HepG2 (cell line): ENCODE measurements around the gene PHAX. TPM values are rescaled to one million over a fixed set of nuclear protein-coding genes. Genes with fewer than 3 reads are reported as not detected.

Experiments
- ATF7 ChIP-seq, 2 experiments: fragments of 450-650 bp in 1 of 2; sonication (generic) in 1 of 2; formaldehyde crosslinking in 1 of 2; IDR thresholded peaks; 2 replicates each; pipeline versions ENCODE4 v1.4.0 to v1.6.1; 2016 to 2020; ENCODE audit warnings: antibody characterized with exemption in 1 of 2, mild to moderate bottlenecking in 1 of 2, missing genetic modification reagents in 1 of 2
- E2F2 ChIP-seq: sonication (generic); formaldehyde crosslinking; IDR thresholded peaks from 2 replicates; pipeline ENCODE4 v1.4.0; 2020; ENCODE audit warnings: missing genetic modification reagents, borderline replicate concordance
- ESRRA ChIP-seq: sonication (generic); formaldehyde crosslinking; IDR thresholded peaks from 2 replicates; pipeline ENCODE4 v1.5.1; 2020; ENCODE audit warnings: mild to moderate bottlenecking, low read depth, missing genetic modification reagents
- FOXP1 ChIP-seq, 2 experiments: fragments of 450-650 bp in 1 of 2; IDR thresholded peaks; 2 replicates each; pipeline ENCODE4 v1.6.1; 2017 to 2018; ENCODE audit warnings: antibody characterized with exemption in 1 of 2
- HOXD1 ChIP-seq: sonication (generic); formaldehyde crosslinking; IDR thresholded peaks from 2 replicates; pipeline ENCODE4 v1.5.0; 2020; ENCODE audit warnings: missing genetic modification reagents
- NFATC3 ChIP-seq: sonication (generic); formaldehyde crosslinking; IDR thresholded peaks from 2 replicates; pipeline ENCODE4 v1.5.1; 2020; ENCODE audit warnings: mild to moderate bottlenecking, missing genetic modification reagents
- NFYC ChIP-seq: IDR thresholded peaks from 2 replicates; pipeline ENCODE4 v1.6.1; 2016; ENCODE audit warnings: missing genetic modification reagents, missing compliant biosample characterization
- ONECUT2 ChIP-seq: sonication (generic); formaldehyde crosslinking; IDR thresholded peaks from 2 replicates; pipeline ENCODE4 v1.4.0; 2020; ENCODE audit warnings: missing genetic modification reagents
- RAD21 ChIP-seq: fragments of 450-650 bp; formaldehyde crosslinking; IDR thresholded peaks from 2 replicates; pipeline ENCODE4 v1.5.0; 2020; ENCODE audit warnings: mild to moderate bottlenecking
- TP53 ChIP-seq: sonication (generic); formaldehyde crosslinking; conservative IDR thresholded peaks from 2 replicates; pipeline ENCODE4 v1.4.0; 2020; ENCODE audit warnings: missing genetic modification reagents
- ZEB1 ChIP-seq: IDR thresholded peaks from 2 replicates; pipeline ENCODE4 v1.6.1; 2012; ENCODE audit warnings: mild to moderate bottlenecking, low read depth, inconsistent platforms; ENCODE audit not compliant: insufficient replicate concordance
- ZFP1 ChIP-seq: IDR thresholded peaks from 2 replicates; pipeline ENCODE4 v1.6.1; 2016
- ZNF335 ChIP-seq: sonication (generic); formaldehyde crosslinking; IDR thresholded peaks from 2 replicates; pipeline ENCODE4 v1.4.0; 2020; ENCODE audit warnings: missing genetic modification reagents
- ZNF550 ChIP-seq: sonication (generic); formaldehyde crosslinking; IDR thresholded peaks from 2 replicates; pipeline ENCODE4 v1.4.0; 2020; ENCODE audit warnings: mild to moderate bottlenecking, missing genetic modification reagents, borderline replicate concordance
- ZNF614 ChIP-seq: IDR thresholded peaks from 2 replicates; pipeline ENCODE4 v1.6.1; 2018; ENCODE audit warnings: missing biosample characterization, missing genetic modification reagents, inconsistent platforms, borderline replicate concordance
- ZNF761 ChIP-seq: sonication (generic); formaldehyde crosslinking; conservative IDR thresholded peaks from 2 replicates; pipeline ENCODE4 v1.4.0; 2020; ENCODE audit warnings: mild to moderate bottlenecking, missing genetic modification reagents
- ZNF816 ChIP-seq: sonication (generic); formaldehyde crosslinking; IDR thresholded peaks from 2 replicates; pipeline ENCODE4 v1.8.0; 2022; ENCODE audit warnings: missing genetic modification reagents, mild to moderate bottlenecking, borderline replicate concordance
- polyA plus RNA-seq, 8 experiments: library from polyadenylated mRNA; depleted of rRNA in 3 of 8; stranded (reverse) in 7 of 8; unstranded in 1 of 8; fragments of >200 nt; fragmentation: Illumina TruSeq in 4 of 8; extraction: Trizol in 4 of 8; gene quantifications; 2 replicates each; pipeline versions ENCODE4 v1.2.1 to v1.2.3, GENCODE V29; 2011 to 2016; ENCODE audit warnings: low read depth in 4 of 8, missing spikeins in 1 of 8, mixed read lengths in 1 of 8; ENCODE audit not compliant: insufficient read depth in 1 of 8
- total RNA-seq, 5 experiments: library from RNA; depleted of rRNA; stranded (reverse); fragments of >200 nt; fragmentation: Illumina TruSeq; extraction: Trizol; gene quantifications; 2 replicates each; pipeline ENCODE4 v1.2.3, GENCODE V29; 2016; ENCODE audit warnings: low read depth in 1 of 5
- TF ChIP-seq, protein P1 (sequence below): sonication (generic); formaldehyde crosslinking; IDR thresholded peaks from 2 replicates; pipeline ENCODE4 v1.4.0; 2020; ENCODE audit warnings: low read depth, mild to moderate bottlenecking, missing genetic modification reagents
- TF ChIP-seq, protein P2 (sequence below): sonication (generic); formaldehyde crosslinking; IDR thresholded peaks from 2 replicates; pipeline ENCODE4 v1.4.0; 2020; ENCODE audit warnings: mild to moderate bottlenecking, missing genetic modification reagents
- TF ChIP-seq, protein P3 (sequence below), 2 experiments: fragments of 450-650 bp in 1 of 2; sonication (generic) in 1 of 2; formaldehyde crosslinking; IDR thresholded peaks; 2 replicates each; pipeline versions ENCODE4 v1.5.0 to v1.8.0; 2020 to 2022; ENCODE audit warnings: mild to moderate bottlenecking in 1 of 2, missing genetic modification reagents in 1 of 2

Gene PHAX
- total and polyA plus RNA-seq, 2 of the 13 experiments (the other 11 are each of a cell fraction or from before 2014, with no cell fraction given), result 20.0 to 59.7 TPM

DNA sequence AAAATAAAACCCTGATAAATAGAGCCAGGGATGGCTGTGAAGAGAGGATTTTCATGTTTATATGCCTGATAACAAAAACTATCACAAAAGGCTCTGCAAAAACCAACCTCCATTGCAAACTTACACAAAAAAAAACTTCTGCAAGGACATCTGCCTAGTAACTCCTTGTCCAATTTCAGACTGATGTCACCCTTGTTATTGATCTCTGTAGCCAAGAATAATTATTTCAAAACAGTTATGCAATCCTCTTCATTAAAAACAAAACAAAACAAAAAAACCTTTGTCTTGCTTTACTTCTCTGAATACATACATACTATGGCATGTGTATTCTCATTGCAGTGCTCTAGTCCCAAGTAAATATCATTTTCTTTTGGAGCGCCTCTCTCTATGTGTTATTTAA lies 49.7 kb downstream of the PHAX start (continued):
- TF ChIP-seq NFATC3 (no peak), ZNF614 (CRISPR knock-in tag) (no peak), HOXD1 (CRISPR knock-in tag) (no peak), ZNF335 (no peak), E2F2 (CRISPR knock-in tag) (no peak), ESRRA (CRISPR knock-in tag) (no peak), NFYC (no peak), ONECUT2 (peak; percentile 62; the same call in 1 of the 2 replicates), TP53 (CRISPR knock-in tag) (no peak), ZFP1 (CRISPR knock-in tag) (no peak), ZNF816 (CRISPR knock-in tag) (no peak), ZEB1 (no peak), RAD21 (CRISPR knock-in tag) (no peak), ZNF550 (no peak), ATF7 (IDR thresholded peaks at IDR 0.05) (peak; percentile 29; the same call in 1 of the 2 replicates), ATF7 (CRISPR knock-in tag; IDR thresholded peaks at IDR 0.05) (no peak), FOXP1 (IDR thresholded peaks at IDR 0.05) (no peak), FOXP1 (CRISPR knock-in tag; IDR thresholded peaks at IDR 0.05) (peak; percentile 62), ZNF761 (CRISPR knock-in tag) (no peak)
- TF ChIP-seq, protein P1, sequence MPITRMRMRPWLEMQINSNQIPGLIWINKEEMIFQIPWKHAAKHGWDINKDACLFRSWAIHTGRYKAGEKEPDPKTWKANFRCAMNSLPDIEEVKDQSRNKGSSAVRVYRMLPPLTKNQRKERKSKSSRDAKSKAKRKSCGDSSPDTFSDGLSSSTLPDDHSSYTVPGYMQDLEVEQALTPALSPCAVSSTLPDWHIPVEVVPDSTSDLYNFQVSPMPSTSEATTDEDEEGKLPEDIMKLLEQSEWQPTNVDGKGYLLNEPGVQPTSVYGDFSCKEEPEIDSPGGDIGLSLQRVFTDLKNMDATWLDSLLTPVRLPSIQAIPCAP (CRISPR knock-in tag), result no peak
- TF ChIP-seq, protein P2, sequence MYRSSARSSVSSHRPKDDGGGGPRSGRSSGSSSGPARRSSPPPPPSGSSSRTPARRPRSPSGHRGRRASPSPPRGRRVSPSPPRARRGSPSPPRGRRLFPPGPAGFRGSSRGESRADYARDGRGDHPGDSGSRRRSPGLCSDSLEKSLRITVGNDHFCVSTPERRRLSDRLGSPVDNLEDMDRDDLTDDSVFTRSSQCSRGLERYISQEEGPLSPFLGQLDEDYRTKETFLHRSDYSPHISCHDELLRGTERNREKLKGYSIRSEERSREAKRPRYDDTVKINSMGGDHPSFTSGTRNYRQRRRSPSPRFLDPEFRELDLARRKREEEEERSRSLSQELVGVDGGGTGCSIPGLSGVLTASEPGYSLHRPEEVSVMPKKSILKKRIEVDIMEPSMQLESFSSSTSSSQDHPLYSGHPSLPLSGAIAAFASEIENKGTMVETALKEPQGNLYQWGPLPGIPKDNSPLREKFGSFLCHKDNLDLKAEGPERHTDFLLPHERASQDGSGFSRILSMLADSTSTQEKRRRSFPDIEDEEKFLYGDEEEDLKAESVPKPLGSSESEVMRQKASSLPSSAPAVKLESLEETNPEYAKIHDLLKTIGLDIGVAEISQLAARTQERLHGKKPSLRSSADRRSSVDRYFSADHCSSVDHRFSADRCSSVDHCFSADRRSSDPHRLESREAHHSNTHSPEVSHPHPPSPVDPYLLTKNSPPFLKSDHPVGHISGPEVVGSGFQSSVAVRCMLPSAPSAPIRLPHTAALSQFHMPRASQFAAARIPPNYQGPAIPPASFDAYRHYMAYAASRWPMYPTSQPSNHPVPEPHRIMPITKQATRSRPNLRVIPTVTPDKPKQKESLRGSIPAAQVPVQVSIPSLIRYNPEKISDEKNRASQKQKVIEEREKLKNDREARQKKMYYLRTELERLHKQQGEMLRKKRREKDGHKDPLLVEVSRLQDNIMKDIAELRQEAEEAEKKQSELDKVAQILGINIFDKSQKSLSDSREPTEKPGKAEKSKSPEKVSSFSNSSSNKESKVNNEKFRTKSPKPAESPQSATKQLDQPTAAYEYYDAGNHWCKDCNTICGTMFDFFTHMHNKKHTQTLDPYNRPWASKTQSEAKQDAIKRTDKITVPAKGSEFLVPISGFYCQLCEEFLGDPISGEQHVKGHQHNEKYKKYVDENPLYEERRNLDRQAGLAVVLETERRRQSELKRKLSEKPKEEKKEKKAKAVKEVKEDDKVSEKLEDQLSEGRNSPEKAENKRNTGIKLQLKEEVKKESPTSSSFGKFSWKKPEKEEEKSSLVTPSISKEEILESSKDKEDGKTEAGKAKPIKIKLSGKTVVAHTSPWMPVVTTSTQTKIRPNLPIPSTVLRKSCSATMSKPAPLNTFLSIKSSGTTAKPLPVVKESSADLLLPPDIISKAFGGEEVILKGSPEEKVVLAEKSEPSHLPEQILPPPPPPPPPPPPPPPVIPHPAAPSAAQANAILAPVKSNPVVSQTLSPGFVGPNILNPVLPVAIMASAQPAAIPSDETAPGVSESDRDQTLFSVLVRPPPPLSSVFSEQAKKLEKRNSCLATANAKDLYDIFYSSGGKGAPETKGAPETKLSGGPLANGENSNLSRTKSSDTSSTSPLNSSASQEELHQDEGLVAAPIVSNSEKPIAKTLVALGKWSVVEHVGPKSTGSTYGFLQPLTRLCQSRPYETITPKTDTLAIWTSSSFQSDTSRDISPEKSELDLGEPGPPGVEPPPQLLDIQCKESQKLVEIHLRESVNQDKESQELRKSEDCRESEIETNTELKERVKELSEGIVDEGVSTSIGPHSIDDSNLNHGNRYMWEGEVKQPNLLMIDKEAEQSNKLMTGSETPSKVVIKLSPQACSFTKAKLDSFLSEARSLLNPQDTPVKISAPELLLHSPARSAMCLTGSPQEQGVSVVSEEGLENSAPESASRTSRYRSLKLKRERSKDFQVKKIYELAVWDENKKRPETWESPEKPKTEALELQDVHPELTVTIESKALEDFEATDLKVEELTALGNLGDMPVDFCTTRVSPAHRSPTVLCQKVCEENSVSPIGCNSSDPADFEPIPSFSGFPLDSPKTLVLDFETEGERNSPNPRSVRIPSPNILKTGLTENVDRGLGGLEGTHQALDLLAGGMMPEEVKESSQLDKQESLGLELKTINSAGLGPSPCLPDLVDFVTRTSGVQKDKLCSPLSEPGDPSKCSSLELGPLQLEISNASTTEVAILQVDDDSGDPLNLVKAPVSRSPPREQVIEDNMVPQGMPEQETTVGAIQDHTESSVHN (CRISPR knock-in tag), result no peak
- TF ChIP-seq, protein P3, sequence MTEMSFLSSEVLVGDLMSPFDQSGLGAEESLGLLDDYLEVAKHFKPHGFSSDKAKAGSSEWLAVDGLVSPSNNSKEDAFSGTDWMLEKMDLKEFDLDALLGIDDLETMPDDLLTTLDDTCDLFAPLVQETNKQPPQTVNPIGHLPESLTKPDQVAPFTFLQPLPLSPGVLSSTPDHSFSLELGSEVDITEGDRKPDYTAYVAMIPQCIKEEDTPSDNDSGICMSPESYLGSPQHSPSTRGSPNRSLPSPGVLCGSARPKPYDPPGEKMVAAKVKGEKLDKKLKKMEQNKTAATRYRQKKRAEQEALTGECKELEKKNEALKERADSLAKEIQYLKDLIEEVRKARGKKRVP (CRISPR knock-in tag; IDR thresholded peaks at IDR 0.05), result 0 out of 4 replicates have a peak, but pooled peaks of 1 of the 2 experiments have one; percentile 42
